Measurements from ENCODE around the gene PDS5A.

GRCh38 chr4:39873823-39874222 is 103.9 kb downstream of the PDS5A start:
- TF ChIP-seq CTCF (conservative IDR thresholded peaks at IDR 0.05 in 1 of 2, IDR thresholded peaks at IDR 0.05 in 1 of 2; ENCODE audit: low read depth in 1 of 2, low read length in 2 of 2) (no peak), EZH2 (IDR thresholded peaks at IDR 0.05; ENCODE audit: low read length, missing control alignments) (no peak)

All from fibroblast of lung (primary cell).